ENCODE results near the gene ABHD12B. TPM values are rescaled to one million over a fixed set of nuclear protein-coding genes. Genes with fewer than 3 reads are reported as not detected.
"Not testable (repeated sequence)": the region's sequence is repeated elsewhere in the genome, so short reads cannot be mapped to it uniquely, and the experiment has no call there.

ABHD12B gene
- total RNA-seq, 1 experiment from 2014 or later: not detected

- no peak for DNase-seq (ENCODE audit: low read depth)
Measured at GRCh38 chr14:50935126-50936015, 63.5 kb downstream of the ABHD12B start.

- no peak for DNase-seq (ENCODE audit: low read depth)
Measured at GRCh38 chr14:50936016-50936340, 64.1 kb downstream of the ABHD12B start.

- no peak for DNase-seq (ENCODE audit: low read depth)
Measured at GRCh38 chr14:50936882-50937281, 65.0 kb downstream of the ABHD12B start.

- peak; percentile 44 for DNase-seq (ENCODE audit: low read depth)
Measured at GRCh38 chr14:50937325-50937724, 65.5 kb downstream of the ABHD12B start.

GRCh38 chr14:50937800-50938199, 65.9 kb downstream of the ABHD12B start:
- no peak for DNase-seq (ENCODE audit: low read depth)

- DNase-seq (ENCODE audit: low read depth): no peak
Measured at GRCh38 chr14:50941151-50941550, 69.3 kb downstream of the ABHD12B start.

GRCh38 chr14:50941638-50942037, 69.8 kb downstream of the ABHD12B start:
- not testable (repeated sequence) for DNase-seq (ENCODE audit: low read depth)

GRCh38 chr14:50943261-50943942, 71.5 kb downstream of the ABHD12B start:
- peak; percentile 59 for DNase-seq (ENCODE audit: low read depth)

- DNase-seq (ENCODE audit: low read depth): peak; percentile 78
Measured at GRCh38 chr14:50943943-50944646, 72.2 kb downstream of the ABHD12B start, which contains the start of gene PYGL. Gene PYGL, minus strand, starts transcription at chr14:50944483. Its CDS starts 80 bp downstream, at chr14:50944403.

GRCh38 chr14:50944647-50945413, 73.0 kb downstream of the ABHD12B start:
- DNase-seq (ENCODE audit: low read depth): peak; percentile 59

- DNase-seq (ENCODE audit: low read depth): no peak
Measured at GRCh38 chr14:50946234-50946935, 74.5 kb downstream of the ABHD12B start.

- peak; percentile 42 for DNase-seq (ENCODE audit: low read depth)
Measured at GRCh38 chr14:50947446-50947845, 75.6 kb downstream of the ABHD12B start.

- DNase-seq (ENCODE audit: low read depth): no peak
Measured at GRCh38 chr14:50948205-50948604, 76.4 kb downstream of the ABHD12B start.

GRCh38 chr14:50951032-50951431, 79.2 kb downstream of the ABHD12B start:
- DNase-seq (ENCODE audit: low read depth): no peak

GRCh38 chr14:50953502-50953901, 81.6 kb downstream of the ABHD12B start:
- no peak for DNase-seq (ENCODE audit: low read depth)

Small RNAs within 50 kb of the gene (small RNA-seq; reads per million reads assigned to genes)
- not detected for gene RF00593

Other genes with a start within 250 kb of the ABHD12B start
- 18.9 and 22.0 TPM in 2 replicates for gene SAV1, start 203.7 kb upstream of the ABHD12B start, total RNA-seq (2014; rRNA removed; shearing (Covaris generic))
- gene NIN, start 40.9 kb upstream of the ABHD12B start, total RNA-seq (2014; rRNA removed; shearing (Covaris generic)): 31.5 and 31.7 TPM in 2 replicates
- gene PYGL, start 72.4 kb downstream of the ABHD12B start, total RNA-seq (2014; rRNA removed; shearing (Covaris generic)): 105 and 106 TPM in 2 replicates
- gene TRIM9, start 223.1 kb downstream of the ABHD12B start, total RNA-seq (2014; rRNA removed; shearing (Covaris generic)): 0.53 and 1.8 TPM in 2 replicates

All from HT1080 (cell line).